Activated effector memory CD4-positive, alpha-beta T cell treated with Interleukin-2 at 50 U/mL for 16 hours (primary cell): Measurements from ENCODE around the gene LMCD1.
"Not testable (repeated sequence)": the region's sequence is repeated elsewhere in the genome, so short reads cannot be mapped to it uniquely, and the experiment has no call there.

Source experiments
- DNase-seq: peaks from one replicate; pipeline ENCODE4 v3.0.0-alpha.2; 2020

The LMCD1 gene

GRCh38 chr3:8563146-8563545 is 61.5 kb downstream of the LMCD1 start:
- DNase-seq = no peak

- DNase-seq = no peak
Measured at GRCh38 chr3:8563597-8563996, 62.0 kb downstream of the LMCD1 start.

GRCh38 chr3:8565376-8565775 is 63.8 kb downstream of the LMCD1 start:
- no peak for DNase-seq

GRCh38 chr3:8567784-8568575 is 66.4 kb downstream of the LMCD1 start:
- DNase-seq = no peak

GRCh38 chr3:8571256-8571655 is 69.6 kb downstream of the LMCD1 start:
- DNase-seq = no peak

- DNase-seq = no peak
Measured at GRCh38 chr3:8573342-8573926, 71.8 kb downstream of the LMCD1 start.

- DNase-seq = no peak
Measured at GRCh38 chr3:8574040-8574669, 72.5 kb downstream of the LMCD1 start.

- no peak for DNase-seq
Measured at GRCh38 chr3:8574670-8575322, 73.2 kb downstream of the LMCD1 start.

- DNase-seq = no peak
Measured at GRCh38 chr3:8575364-8576104, 73.9 kb downstream of the LMCD1 start.

GRCh38 chr3:8576436-8576835 is 74.8 kb downstream of the LMCD1 start:
- DNase-seq = no peak

GRCh38 chr3:8576841-8577571 is 75.4 kb downstream of the LMCD1 start:
- no peak for DNase-seq

- no peak for DNase-seq
Measured at GRCh38 chr3:8578282-8578681, 76.7 kb downstream of the LMCD1 start.

GRCh38 chr3:8579096-8579495 is 77.5 kb downstream of the LMCD1 start:
- DNase-seq = no peak

- DNase-seq = no peak
Measured at GRCh38 chr3:8579943-8580342, 78.3 kb downstream of the LMCD1 start.

GRCh38 chr3:8580434-8580833 is 78.8 kb downstream of the LMCD1 start:
- DNase-seq = not testable (repeated sequence)

- DNase-seq = no peak
Measured at GRCh38 chr3:8581373-8581772, 79.8 kb downstream of the LMCD1 start.

- DNase-seq = no peak
Measured at GRCh38 chr3:8581806-8582445, 80.3 kb downstream of the LMCD1 start.

- DNase-seq = no peak
Measured at GRCh38 chr3:8584661-8585060, 83.0 kb downstream of the LMCD1 start.

- DNase-seq = no peak
Measured at GRCh38 chr3:8589880-8590556, 88.4 kb downstream of the LMCD1 start.

- DNase-seq = no peak
Measured at GRCh38 chr3:8593021-8593827, 91.6 kb downstream of the LMCD1 start.
